Measurements from ENCODE around the gene DSG2.

Gene DSG2

DNA sequence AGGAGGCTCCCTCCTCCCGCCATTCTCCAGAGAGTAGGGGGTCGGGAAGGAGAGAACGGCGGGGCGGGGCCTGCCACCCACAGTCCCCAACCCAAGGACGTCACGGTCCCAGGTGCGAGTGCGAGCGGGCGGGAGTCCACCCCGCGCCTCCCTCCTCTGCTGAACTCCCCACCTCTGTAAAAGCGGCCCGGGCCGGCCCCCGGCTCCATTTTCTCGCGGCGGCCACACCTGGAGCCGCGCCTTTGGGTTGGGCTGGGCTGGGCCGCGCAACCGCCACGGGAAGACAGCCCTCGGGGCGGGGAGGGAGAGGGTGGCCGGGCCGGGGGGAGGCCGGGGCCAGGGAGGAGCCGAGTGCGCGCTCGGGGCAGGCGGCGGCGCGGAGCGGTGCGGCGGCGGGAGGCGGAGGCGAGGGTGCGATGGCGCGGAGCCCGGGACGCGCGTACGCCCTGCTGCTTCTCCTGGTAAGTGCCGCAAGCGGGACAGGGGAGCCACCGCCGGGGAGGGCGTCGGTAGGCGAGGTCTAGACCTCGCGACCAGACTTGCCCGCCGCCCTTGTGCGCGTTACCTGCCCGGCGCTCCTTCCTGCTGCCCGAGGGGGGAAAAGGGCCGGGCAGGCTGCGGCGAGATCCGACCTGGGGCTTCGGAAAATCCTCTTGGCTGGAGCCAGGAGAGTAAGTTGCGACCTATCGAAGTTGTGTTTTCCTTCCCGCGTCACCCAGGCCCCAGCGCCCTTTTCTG is at the start of gene DSG2:
Gene DSG2 (plus strand): TSS at position 342 of the 738 bp plus-strand sequence. CDS start 75 bp downstream, at position 417.
- H3K4me3 ChIP-seq (ENCODE audit: low read depth, low read length) = peak within 1 kb of the TSS; percentile 99
- peak; percentile 84 for DNase-seq (ENCODE audit: low read depth)
- TF ChIP-seq, protein P1, sequence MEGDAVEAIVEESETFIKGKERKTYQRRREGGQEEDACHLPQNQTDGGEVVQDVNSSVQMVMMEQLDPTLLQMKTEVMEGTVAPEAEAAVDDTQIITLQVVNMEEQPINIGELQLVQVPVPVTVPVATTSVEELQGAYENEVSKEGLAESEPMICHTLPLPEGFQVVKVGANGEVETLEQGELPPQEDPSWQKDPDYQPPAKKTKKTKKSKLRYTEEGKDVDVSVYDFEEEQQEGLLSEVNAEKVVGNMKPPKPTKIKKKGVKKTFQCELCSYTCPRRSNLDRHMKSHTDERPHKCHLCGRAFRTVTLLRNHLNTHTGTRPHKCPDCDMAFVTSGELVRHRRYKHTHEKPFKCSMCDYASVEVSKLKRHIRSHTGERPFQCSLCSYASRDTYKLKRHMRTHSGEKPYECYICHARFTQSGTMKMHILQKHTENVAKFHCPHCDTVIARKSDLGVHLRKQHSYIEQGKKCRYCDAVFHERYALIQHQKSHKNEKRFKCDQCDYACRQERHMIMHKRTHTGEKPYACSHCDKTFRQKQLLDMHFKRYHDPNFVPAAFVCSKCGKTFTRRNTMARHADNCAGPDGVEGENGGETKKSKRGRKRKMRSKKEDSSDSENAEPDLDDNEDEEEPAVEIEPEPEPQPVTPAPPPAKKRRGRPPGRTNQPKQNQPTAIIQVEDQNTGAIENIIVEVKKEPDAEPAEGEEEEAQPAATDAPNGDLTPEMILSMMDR (IDR thresholded peaks at IDR 0.05; ENCODE audit: insufficient read depth, low read depth, low read length, missing control alignments) = no peak

DNA sequence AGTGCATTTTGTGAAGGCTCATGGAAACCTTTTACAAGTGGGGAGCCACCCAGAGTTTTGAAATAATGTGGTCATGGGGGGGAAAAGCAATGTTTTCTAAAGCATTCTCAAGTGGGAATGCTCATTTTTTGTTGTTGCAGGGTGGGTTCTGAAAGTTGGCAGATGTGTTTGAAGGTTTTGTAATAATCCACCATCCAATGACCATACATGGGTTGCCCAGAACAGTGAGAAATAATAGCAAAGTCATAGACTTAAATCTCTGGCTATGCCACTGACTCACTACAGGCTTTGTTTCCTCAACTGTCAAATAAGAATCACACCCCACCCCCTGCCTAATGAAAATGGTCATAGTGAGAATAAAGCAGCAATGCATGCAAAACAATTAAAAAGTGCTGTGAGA is 47.6 kb upstream of the DSG2 start:
- DNase-seq (ENCODE audit: low read depth) = no peak
- TF ChIP-seq, protein P1 (IDR thresholded peaks at IDR 0.05; ENCODE audit: insufficient read depth, low read depth, low read length, missing control alignments) = no peak
- H3K4me3 ChIP-seq (ENCODE audit: low read depth, low read length) = no peak overlapping the region

DNA sequence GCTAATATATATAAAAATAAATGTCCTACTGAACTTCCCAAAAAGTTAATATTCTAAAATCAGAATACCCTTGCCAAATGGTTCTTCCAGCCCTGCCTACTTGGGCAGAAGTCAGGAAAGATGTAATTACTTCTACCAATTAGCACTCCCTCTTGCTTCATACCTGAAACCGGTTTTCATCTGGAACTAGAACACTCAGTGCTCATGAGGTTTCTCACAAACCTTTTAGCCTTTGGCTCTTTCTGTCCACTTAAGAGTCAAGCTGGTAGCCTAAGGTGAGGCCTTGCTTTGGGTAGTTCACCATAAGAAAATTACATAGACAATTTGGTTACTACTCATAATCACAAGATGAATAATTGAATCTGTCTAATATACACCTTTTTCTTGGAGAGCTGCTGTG is 46.4 kb upstream of the DSG2 start:
- no peak for DNase-seq (ENCODE audit: low read depth)
- no peak overlapping the region for H3K4me3 ChIP-seq (ENCODE audit: low read depth, low read length)
- TF ChIP-seq, protein P1 (IDR thresholded peaks at IDR 0.05; ENCODE audit: insufficient read depth, low read depth, low read length, missing control alignments) = no peak

DNA sequence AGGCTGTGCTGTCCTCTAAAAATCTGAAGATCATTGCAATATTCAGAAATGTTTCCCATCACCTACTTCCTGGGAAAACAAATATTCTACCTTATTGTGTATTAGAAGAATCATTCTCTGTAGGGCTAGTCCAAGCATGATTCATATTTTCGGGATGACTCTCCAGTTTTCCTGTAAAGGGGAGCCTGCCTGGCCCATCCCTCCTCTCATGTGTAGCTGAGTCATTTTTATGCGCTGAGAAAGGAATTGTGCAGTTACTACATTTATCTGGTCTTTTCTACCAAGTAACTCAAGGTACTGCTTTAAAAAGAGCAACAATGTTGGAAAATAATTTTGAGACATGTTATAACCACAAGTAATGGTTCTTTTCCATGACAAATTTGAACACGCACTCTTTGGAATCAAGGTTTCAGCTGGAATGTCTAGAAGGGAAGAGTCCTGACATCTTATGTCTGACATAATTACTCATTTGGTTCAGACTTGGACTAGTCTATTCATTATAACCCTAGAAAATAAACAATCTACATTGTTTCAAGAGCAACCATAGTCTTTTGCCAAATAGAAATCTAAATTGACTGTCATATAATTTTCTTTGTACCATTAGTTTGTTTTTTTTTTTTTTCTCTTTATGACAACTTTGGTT is 43.8 kb upstream of the DSG2 start:
- DNase-seq (ENCODE audit: low read depth) = no peak
- TF ChIP-seq, protein P1 (IDR thresholded peaks at IDR 0.05; ENCODE audit: insufficient read depth, low read depth, low read length, missing control alignments) = no peak
- H3K4me3 ChIP-seq (ENCODE audit: low read depth, low read length) = no peak overlapping the region

DNA sequence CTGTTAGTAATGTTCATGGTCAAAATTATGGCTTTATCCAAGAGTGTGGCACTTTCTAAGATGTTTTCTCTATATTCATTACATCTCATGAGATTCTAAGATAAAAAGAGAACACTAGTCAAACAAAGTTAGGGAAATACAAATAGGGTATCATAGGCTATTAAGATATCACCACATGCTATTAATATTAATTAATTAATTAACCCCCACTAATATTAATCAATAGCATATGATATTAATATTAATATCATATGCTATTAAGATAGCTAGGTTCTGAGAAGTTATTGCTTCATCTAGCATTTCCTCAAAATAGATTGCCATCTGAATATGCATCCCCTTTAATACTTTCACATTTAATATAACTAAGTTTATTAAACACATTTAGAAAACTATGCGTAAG is 28.3 kb upstream of the DSG2 start:
- no peak for DNase-seq (ENCODE audit: low read depth)
- TF ChIP-seq, protein P1 (IDR thresholded peaks at IDR 0.05; ENCODE audit: insufficient read depth, low read depth, low read length, missing control alignments) = no peak
- H3K4me3 ChIP-seq (ENCODE audit: low read depth, low read length) = no peak overlapping the region

DNA sequence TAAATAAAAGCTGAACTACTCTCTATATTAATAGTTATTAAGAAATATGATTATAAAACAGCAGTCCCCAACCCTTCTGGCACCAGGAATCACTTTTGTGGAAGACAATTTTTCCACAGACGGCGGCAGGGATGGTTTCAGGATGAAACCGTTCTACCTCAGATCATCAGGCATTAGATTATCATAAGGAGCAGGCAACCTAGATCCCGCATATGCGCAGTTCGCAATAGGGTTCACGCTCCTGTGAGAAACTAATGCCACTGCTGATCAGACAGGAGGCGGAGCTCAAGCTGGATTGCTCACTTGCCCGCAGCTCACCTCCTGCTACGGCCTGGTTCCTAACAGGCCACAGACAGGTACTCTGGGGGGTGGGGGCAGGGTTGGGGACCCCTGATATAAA is 19.3 kb upstream of the DSG2 start:
- no peak for DNase-seq (ENCODE audit: low read depth)
- TF ChIP-seq, protein P1 (IDR thresholded peaks at IDR 0.05; ENCODE audit: insufficient read depth, low read depth, low read length, missing control alignments) = no peak

More for the DNA sequence above, 19.3 kb upstream of the DSG2 start:
- no peak overlapping the region for H3K4me3 ChIP-seq (ENCODE audit: low read depth, low read length)

Data from GM12865 (cell line).